ENCODE measurements around the gene RSRC1. TPM values are rescaled to one million over a fixed set of nuclear protein-coding genes. Genes with fewer than 3 reads are reported as not detected.

The RSRC1 gene
- total and polyA plus RNA-seq, 2 of the 13 experiments (the other 11 are each of a cell fraction or from before 2014, with no cell fraction given), result 4.9 to 63.0 TPM

DNA sequence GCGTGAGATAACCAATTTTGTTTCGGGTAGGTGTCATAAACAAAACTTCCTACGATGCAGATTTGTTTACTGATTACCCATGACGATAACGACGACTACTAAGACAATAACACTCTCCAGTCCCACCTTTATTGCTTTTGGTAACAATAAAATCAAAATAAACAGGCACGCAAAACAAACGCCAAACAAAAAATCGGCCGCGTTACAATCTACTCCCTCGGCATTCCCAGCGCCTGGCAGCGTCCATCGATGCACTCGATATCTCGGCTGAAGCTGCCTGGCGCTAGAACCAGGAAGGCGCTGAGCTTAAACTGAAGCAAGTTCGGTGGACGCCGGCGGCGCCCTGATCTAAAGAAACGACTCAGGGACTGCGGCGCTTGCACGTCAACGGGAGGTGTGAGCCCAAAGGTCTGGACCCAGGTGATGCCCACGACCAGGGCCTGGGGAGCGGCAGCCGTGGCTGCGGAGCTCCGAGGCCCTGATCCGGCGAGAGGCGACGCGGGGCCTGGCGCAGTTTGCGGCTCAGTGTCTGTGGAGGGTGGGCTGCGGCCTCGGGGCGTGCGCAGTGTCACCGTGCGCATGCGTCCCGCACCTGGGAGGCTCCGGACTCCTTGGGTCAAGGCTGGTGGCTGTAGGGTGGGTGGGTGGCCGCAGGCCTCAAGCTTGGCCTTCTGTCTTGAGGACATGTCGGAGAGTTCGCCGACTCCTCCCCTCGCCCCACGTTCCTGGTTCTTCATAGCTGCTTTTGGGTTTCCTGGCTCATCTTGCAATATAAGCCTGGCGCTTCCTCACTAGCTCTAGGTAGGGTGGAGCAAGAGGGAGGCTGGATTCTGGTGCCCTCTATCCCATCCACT is at the start of gene RSRC1 (continued):
- no peak for TF ChIP-seq KAT2B (IDR thresholded peaks at IDR 0.05; ENCODE audit: borderline replicate concordance, low read depth, low read length)
- TF ChIP-seq, protein P1, sequence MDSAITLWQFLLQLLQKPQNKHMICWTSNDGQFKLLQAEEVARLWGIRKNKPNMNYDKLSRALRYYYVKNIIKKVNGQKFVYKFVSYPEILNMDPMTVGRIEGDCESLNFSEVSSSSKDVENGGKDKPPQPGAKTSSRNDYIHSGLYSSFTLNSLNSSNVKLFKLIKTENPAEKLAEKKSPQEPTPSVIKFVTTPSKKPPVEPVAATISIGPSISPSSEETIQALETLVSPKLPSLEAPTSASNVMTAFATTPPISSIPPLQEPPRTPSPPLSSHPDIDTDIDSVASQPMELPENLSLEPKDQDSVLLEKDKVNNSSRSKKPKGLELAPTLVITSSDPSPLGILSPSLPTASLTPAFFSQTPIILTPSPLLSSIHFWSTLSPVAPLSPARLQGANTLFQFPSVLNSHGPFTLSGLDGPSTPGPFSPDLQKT (CRISPR knock-in tag; IDR thresholded peaks at IDR 0.05; ENCODE audit: borderline replicate concordance), result no peak
- TF ChIP-seq PLRG1 (conservative IDR thresholded peaks at IDR 0.05), result no peak
- TF ChIP-seq HMGA1 (CRISPR knock-in tag; conservative IDR thresholded peaks at IDR 0.05), result no peak
- TF ChIP-seq HCFC1 (IDR thresholded peaks at IDR 0.05; ENCODE audit: low read depth, low read length), result peak; percentile 50
- TF ChIP-seq ZNF17 (CRISPR knock-in tag; IDR thresholded peaks at IDR 0.05), result no peak
- TF ChIP-seq RXRB (CRISPR knock-in tag; IDR thresholded peaks at IDR 0.05; ENCODE audit: borderline replicate concordance), result peak; percentile 65
- TF ChIP-seq ZFY (CRISPR knock-in tag; IDR thresholded peaks at IDR 0.05), result peak; percentile 100
- TF ChIP-seq ZC3H13 (CRISPR knock-in tag; IDR thresholded peaks at IDR 0.05), result 0 out of 2 replicates have a peak, but pooled peaks have one; percentile 75
- peak; percentile 51; the same call in 1 of the 2 replicates for TF ChIP-seq PAWR (CRISPR knock-in tag; IDR thresholded peaks at IDR 0.05; ENCODE audit: borderline replicate concordance)
- TF ChIP-seq, protein P2, sequence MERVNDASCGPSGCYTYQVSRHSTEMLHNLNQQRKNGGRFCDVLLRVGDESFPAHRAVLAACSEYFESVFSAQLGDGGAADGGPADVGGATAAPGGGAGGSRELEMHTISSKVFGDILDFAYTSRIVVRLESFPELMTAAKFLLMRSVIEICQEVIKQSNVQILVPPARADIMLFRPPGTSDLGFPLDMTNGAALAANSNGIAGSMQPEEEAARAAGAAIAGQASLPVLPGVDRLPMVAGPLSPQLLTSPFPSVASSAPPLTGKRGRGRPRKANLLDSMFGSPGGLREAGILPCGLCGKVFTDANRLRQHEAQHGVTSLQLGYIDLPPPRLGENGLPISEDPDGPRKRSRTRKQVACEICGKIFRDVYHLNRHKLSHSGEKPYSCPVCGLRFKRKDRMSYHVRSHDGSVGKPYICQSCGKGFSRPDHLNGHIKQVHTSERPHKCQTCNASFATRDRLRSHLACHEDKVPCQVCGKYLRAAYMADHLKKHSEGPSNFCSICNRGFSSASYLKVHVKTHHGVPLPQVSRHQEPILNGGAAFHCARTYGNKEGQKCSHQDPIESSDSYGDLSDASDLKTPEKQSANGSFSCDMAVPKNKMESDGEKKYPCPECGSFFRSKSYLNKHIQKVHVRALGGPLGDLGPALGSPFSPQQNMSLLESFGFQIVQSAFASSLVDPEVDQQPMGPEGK (CRISPR knock-in tag; IDR thresholded peaks at IDR 0.05), result no peak; the same call in 1 of the 2 replicates
- TF ChIP-seq, protein P3, sequence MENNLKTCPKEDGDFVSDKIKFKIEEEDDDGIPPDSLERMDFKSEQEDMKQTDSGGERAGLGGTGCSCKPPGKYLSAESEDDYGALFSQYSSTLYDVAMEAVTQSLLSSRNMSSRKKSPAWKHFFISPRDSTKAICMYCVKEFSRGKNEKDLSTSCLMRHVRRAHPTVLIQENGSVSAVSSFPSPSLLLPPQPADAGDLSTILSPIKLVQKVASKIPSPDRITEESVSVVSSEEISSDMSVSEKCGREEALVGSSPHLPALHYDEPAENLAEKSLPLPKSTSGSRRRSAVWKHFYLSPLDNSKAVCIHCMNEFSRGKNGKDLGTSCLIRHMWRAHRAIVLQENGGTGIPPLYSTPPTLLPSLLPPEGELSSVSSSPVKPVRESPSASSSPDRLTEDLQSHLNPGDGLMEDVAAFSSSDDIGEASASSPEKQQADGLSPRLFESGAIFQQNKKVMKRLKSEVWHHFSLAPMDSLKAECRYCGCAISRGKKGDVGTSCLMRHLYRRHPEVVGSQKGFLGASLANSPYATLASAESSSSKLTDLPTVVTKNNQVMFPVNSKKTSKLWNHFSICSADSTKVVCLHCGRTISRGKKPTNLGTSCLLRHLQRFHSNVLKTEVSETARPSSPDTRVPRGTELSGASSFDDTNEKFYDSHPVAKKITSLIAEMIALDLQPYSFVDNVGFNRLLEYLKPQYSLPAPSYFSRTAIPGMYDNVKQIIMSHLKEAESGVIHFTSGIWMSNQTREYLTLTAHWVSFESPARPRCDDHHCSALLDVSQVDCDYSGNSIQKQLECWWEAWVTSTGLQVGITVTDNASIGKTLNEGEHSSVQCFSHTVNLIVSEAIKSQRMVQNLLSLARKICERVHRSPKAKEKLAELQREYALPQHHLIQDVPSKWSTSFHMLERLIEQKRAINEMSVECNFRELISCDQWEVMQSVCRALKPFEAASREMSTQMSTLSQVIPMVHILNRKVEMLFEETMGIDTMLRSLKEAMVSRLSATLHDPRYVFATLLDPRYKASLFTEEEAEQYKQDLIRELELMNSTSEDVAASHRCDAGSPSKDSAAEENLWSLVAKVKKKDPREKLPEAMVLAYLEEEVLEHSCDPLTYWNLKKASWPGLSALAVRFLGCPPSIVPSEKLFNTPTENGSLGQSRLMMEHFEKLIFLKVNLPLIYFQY (CRISPR knock-in tag; IDR thresholded peaks at IDR 0.05; ENCODE audit: borderline replicate concordance), result peak; percentile 82
- TF ChIP-seq ZBTB21 (CRISPR knock-in tag; IDR thresholded peaks at IDR 0.05), result peak; percentile 39
- no peak for TF ChIP-seq CHD2 (IDR thresholded peaks at IDR 0.05; ENCODE audit: low read depth, low read length)
- TF ChIP-seq, protein P4, sequence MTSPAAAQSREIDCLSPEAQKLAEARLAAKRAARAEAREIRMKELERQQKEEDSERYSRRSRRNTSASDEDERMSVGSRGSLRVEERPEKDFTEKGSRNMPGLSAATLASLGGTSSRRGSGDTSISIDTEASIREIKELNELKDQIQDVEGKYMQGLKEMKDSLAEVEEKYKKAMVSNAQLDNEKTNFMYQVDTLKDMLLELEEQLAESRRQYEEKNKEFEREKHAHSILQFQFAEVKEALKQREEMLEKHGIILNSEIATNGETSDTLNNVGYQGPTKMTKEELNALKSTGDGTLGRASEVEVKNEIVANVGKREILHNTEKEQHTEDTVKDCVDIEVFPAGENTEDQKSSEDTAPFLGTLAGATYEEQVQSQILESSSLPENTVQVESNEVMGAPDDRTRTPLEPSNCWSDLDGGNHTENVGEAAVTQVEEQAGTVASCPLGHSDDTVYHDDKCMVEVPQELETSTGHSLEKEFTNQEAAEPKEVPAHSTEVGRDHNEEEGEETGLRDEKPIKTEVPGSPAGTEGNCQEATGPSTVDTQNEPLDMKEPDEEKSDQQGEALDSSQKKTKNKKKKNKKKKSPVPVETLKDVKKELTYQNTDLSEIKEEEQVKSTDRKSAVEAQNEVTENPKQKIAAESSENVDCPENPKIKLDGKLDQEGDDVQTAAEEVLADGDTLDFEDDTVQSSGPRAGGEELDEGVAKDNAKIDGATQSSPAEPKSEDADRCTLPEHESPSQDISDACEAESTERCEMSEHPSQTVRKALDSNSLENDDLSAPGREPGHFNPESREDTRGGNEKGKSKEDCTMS (CRISPR knock-in tag; conservative IDR thresholded peaks at IDR 0.05), result no peak
- 0 out of 2 replicates have a peak, but pooled peaks have one; percentile 20 for TF ChIP-seq ZNF678 (CRISPR knock-in tag; IDR thresholded peaks at IDR 0.05)
- TF ChIP-seq ZNF773 (CRISPR knock-in tag; IDR thresholded peaks at IDR 0.05; ENCODE audit: borderline replicate concordance), result peak; percentile 33; the same call in 1 of the 2 replicates
- no peak for TF ChIP-seq ZNF703 (CRISPR knock-in tag; IDR thresholded peaks at IDR 0.05; ENCODE audit: borderline replicate concordance)
- TF ChIP-seq ZFYVE20 (CRISPR knock-in tag; IDR thresholded peaks at IDR 0.05; ENCODE audit: borderline replicate concordance, low read depth), result 0 out of 2 replicates have a peak, but pooled peaks have one; percentile 88

Measured in HepG2 (cell line).